ENCODE measurements around the gene BARHL2.

GRCh38 chr1:90712915-90713730 is 4.0 kb downstream of the BARHL2 start:
- TF ChIP-seq BHLHE40 (IDR thresholded peaks at IDR 0.05; ENCODE audit: borderline replicate concordance), result no peak
- no peak for TF ChIP-seq FOXK2 (IDR thresholded peaks at IDR 0.05)
- no peak for TF ChIP-seq L3MBTL2 (conservative IDR thresholded peaks at IDR 0.05)
- TF ChIP-seq NFRKB (IDR thresholded peaks at IDR 0.05), result no peak
- TF ChIP-seq SP1 (IDR thresholded peaks at IDR 0.05), result no peak
- TF ChIP-seq CTBP1 (IDR thresholded peaks at IDR 0.05; ENCODE audit: borderline replicate concordance), result no peak
- TF ChIP-seq TARDBP (IDR thresholded peaks at IDR 0.05), result no peak
